AG09319 (cell line): ENCODE results near the gene NTF3.

Source experiments
- DNase-seq: peaks from one replicate; pipeline ENCODE4 v3.0.0-alpha.2; 2010; ENCODE audit warnings: low read depth; ENCODE audit errors: extremely low read depth
- TF ChIP-seq, protein P1 (sequence below): IDR thresholded peaks from 2 replicates; pipeline ENCODE4 v1.5.1; 2011; ENCODE audit warnings: low read depth, mild to moderate bottlenecking, inconsistent platforms, low read length, moderate library complexity

Gene NTF3

DNA sequence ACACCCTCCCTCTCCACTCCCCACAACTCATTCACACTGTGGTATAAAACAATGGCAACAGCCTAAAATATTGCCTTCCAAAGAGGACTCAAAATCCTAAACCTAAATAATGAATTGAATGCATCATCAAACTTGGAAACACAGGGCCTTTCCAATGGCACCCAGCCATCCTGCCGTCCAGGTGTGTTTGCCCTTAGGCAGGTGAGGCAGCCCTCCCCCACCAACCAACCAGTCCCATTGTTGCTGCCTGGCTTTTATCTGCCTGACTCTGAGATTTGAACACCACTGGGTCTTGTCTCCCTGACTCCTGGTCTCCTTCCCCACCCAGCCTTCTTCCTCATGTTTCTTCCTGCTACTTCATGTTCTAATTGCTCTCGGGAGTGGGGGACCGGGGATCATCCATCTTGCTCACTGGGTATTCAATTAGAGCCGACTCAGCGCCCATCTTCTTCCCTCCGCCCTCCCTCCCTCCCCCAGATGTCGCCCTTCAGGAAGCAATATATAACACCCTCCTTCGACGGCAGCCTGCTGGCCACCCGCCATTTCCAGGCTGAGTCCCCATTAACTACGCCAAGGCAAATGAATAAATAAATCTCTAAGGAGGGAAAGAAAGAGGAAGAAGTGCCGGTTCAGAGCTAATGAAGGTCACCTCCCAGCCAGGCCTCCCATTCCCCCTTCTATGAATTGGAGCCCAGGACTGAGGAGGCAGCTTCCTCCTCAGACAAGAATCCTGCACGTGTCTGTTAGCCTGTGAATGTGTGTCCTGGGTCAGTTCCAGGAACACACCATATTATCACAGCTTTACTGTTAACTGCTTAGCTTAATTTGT is 36.3 kb upstream of the NTF3 start:
- DNase-seq = no peak
- TF ChIP-seq, protein P1, sequence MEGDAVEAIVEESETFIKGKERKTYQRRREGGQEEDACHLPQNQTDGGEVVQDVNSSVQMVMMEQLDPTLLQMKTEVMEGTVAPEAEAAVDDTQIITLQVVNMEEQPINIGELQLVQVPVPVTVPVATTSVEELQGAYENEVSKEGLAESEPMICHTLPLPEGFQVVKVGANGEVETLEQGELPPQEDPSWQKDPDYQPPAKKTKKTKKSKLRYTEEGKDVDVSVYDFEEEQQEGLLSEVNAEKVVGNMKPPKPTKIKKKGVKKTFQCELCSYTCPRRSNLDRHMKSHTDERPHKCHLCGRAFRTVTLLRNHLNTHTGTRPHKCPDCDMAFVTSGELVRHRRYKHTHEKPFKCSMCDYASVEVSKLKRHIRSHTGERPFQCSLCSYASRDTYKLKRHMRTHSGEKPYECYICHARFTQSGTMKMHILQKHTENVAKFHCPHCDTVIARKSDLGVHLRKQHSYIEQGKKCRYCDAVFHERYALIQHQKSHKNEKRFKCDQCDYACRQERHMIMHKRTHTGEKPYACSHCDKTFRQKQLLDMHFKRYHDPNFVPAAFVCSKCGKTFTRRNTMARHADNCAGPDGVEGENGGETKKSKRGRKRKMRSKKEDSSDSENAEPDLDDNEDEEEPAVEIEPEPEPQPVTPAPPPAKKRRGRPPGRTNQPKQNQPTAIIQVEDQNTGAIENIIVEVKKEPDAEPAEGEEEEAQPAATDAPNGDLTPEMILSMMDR = no peak

DNA sequence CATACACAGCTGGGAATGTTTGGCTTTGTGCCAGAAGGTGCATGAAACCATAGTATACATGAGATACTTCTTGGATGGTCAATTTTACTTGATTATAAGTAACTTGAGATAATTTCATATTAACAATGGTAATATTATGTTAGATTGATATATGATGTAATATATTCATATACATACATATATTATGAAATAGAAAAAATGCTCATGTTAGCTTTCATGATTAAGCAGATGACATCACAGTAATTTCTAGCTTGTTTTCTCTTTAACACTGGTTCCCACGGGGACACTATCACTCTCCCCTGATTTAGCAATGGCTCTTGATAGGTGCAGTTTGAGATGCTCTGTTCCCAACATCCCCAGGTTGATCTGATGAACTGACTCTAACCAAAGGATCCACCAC is 35.4 kb upstream of the NTF3 start:
- TF ChIP-seq, protein P1 = no peak
- DNase-seq = no peak

DNA sequence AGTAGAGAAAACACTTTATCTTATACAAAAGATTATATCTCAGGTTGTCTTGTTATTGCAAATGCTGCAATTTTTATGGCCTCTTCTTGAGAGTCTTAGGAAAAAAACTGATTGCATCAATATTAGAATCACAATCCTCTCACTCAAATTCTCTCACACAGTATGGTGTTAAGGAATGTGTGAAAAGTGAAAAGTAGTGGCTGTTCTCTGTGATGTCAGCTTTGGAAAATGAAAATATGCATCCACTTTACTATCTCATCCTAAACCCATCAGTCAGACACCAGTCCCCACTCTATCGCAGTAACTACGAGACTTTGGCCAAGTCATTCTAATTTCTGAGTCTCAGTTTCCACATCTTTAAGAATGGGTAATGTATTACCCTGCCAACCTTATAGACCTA is 32.6 kb upstream of the NTF3 start:
- TF ChIP-seq, protein P1 = no peak
- no peak for DNase-seq

DNA sequence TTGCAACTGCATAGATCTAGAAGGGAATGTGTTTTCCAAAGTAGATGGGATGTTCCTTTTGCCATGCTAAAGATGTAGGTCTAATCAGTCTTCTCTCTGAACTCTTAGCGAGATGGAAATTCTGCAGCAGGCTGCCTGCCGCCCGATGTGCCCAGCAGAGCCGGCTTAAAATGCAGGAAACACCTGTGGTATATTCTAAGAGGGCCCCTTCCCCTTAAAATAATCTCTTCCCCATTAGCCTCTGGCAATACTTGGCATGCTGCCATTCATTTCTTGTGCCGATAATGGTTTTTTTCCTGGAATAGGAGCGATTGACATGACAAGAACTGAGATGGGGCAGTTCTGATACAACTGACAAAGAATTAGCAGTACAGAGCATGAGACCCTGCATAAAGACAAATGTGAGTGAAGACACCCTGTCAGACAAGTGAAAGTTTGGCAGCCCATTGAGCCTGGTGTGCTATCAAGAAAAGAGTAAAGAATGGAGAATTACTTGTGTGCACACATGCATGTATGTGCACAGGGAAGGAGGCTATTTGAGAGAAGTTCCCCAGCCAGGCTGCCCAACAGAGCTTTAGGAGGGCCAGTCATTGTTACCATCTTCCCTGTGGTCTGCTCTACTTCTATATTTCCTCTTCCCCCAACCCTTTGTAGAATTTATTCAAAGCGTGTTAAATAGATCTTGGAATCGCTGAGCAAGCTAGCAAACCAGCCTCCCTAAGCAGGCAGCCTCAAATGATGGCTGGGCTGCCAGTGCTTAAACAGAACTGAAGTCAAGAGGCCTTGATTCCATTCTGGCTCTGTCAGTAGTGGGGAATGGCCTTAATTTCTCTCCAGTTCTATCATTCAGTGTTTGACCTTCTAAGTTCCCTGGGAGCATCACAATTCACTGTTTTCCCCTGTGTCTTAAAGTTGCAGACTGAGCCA is 29.6 kb upstream of the NTF3 start:
- TF ChIP-seq, protein P1 = no peak
- DNase-seq = no peak

DNA sequence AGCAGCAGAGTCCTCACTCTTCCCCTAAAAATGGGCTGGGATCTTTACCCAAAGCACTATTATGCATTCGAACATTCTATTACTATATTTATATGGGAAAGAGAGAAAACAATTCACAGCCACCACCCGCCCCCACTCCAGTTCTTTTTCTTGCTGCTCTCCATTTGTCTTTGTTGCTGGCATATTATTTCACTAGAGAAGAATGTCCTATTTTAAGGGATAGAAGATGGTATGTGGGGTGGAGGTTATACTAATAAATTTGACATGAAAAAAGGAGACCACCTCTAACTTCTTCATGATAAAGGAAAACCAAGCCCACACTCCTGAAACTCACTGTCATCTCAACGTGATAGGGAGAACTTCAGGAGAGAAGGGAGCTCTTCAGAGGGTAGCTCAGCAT is 28.5 kb upstream of the NTF3 start:
- TF ChIP-seq, protein P1 = no peak
- DNase-seq = no peak

DNA sequence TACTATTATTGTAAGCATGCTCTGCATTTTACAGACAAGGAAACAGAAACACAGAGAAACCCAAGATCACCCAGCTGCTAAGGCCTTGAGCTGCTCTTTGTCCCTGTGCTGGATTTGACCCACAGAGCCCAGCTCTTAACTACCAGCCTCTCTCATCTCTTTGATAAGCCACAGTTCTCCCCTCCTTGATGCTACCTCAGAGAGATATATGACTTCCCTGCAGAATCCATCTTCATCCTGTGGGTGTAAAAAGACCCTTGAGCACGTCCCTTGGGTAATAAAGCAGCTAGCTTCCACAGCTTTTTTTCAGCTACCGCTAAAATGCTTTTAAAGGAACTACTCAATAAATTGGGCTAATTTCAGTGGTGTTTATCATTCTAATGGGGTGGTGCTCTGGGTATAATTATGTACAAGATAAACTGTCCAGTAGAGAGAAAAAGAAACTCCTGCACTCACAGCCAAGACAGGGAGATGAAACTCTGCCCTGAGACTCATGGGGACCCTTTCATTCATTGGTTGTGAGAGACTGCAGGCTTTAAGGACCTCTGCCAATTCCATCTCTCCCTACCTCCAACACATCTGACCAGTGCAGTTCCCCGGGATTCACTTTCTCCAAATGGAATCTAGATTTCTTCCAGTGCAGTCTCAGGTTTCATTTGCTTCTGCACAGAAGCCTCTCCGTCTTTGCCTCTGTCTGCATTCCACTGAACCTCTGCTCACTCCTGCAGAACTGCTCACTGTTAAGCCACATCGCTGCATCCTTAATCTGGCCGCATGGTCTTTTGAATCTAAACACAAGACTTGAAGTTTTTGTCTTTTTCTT is 24.7 kb upstream of the NTF3 start:
- no peak for DNase-seq
- TF ChIP-seq, protein P1 = no peak
